ENCODE measurements around the gene PDIK1L. TPM values are rescaled to one million over a fixed set of nuclear protein-coding genes. Genes with fewer than 3 reads are reported as not detected.

PDIK1L gene
- total RNA-seq, 2 donors from 2014 or later = 10.5 TPM

GRCh38 chr1:26124418-26125331 lies 13.1 kb downstream of the PDIK1L start:
- intact Hi-C loops (cut with DNase I) = no loop called here
- DNase-seq (ENCODE audit: low spot score) = no peak
- WGBS = 81% methylated on average over 4 of the region's 4 CpGs
- Histone ChIP-seq H3K27me3 (replicated peaks; ENCODE audit: insufficient read depth) (no peaks in the 10 kb centered on the region), H3K36me3 (no peaks in the 10 kb centered on the region), H3K27ac (no peak overlapping the region), H3K4me1 (replicated peaks) (no peaks in the 10 kb centered on the region), H3K9me3 (no peaks in the 10 kb centered on the region), H3K4me3 (no peak overlapping the region)
- TF ChIP-seq POLR2AphosphoS5 (IDR thresholded peaks at IDR 0.05) = no peak
- no peak for TF ChIP-seq POLR2A (IDR thresholded peaks at IDR 0.05)
- no peak for TF ChIP-seq CTCF (IDR thresholded peaks at IDR 0.05)

GRCh38 chr1:26125382-26125781 lies 13.8 kb downstream of the PDIK1L start:
- Histone ChIP-seq H3K9me3 (no peaks in the 10 kb centered on the region), H3K27ac (no peak overlapping the region), H3K4me1 (replicated peaks) (no peaks in the 10 kb centered on the region), H3K36me3 (no peaks in the 10 kb centered on the region), H3K4me3 (no peak overlapping the region), H3K27me3 (replicated peaks; ENCODE audit: insufficient read depth) (no peaks in the 10 kb centered on the region)
- no peak for DNase-seq (ENCODE audit: low spot score)
- TF ChIP-seq POLR2A (IDR thresholded peaks at IDR 0.05) (no peak), POLR2AphosphoS5 (IDR thresholded peaks at IDR 0.05) (no peak), CTCF (IDR thresholded peaks at IDR 0.05) (no peak)
- intact Hi-C loops (cut with DNase I) = no loop called here

- H3K27ac ChIP-seq = no peak overlapping the region
- no peaks in the 10 kb centered on the region for H3K36me3 ChIP-seq
- no peaks in the 10 kb centered on the region for H3K4me1 ChIP-seq (replicated peaks)
- H3K27me3 ChIP-seq (replicated peaks; ENCODE audit: insufficient read depth) = no peaks in the 10 kb centered on the region
- TF ChIP-seq POLR2AphosphoS5 (IDR thresholded peaks at IDR 0.05) = no peak
- TF ChIP-seq CTCF (IDR thresholded peaks at IDR 0.05) = no peak
- TF ChIP-seq POLR2A (IDR thresholded peaks at IDR 0.05) = no peak
- no peak for DNase-seq (ENCODE audit: low spot score)
- intact Hi-C loops (cut with DNase I) = no loop called here
- H3K9me3 ChIP-seq = no peaks in the 10 kb centered on the region
- no peak overlapping the region for H3K4me3 ChIP-seq
- WGBS = 65% methylated on average over 1 of the region's 1 CpG
Measured at GRCh38 chr1:26125946-26126320, 14.3 kb downstream of the PDIK1L start.

GRCh38 chr1:26126321-26127084 lies 14.9 kb downstream of the PDIK1L start:
- H3K27ac ChIP-seq = peak overlapping the region in 1 of 2 donors; percentile 10
- H3K9me3 ChIP-seq = no peaks in the 10 kb centered on the region
- no peak overlapping the region for H3K4me3 ChIP-seq
- H3K4me1 ChIP-seq (replicated peaks) = no peaks in the 10 kb centered on the region
- TF ChIP-seq POLR2AphosphoS5 (IDR thresholded peaks at IDR 0.05) = peak; percentile 64
- TF ChIP-seq CTCF (IDR thresholded peaks at IDR 0.05) = no peak
- no peak for TF ChIP-seq POLR2A (IDR thresholded peaks at IDR 0.05)
- WGBS = 58% methylated on average over 9 of the region's 9 CpGs
- no peaks in the 10 kb centered on the region for H3K27me3 ChIP-seq (replicated peaks; ENCODE audit: insufficient read depth)
- no peaks in the 10 kb centered on the region for H3K36me3 ChIP-seq
- DNase-seq (ENCODE audit: low spot score) = peak; percentile 44
- intact Hi-C loops (cut with DNase I) = no loop called here
